HG03039 (cell line): ENCODE results near the gene SRCAP.
"Not testable (repeated sequence)": the region's sequence is repeated elsewhere in the genome, so short reads cannot be mapped to it uniquely, and the experiment has no call there.

ENCODE experiments used
- ATAC-seq: cut with Tn5 transposase; IDR thresholded peaks from one replicate; pipeline ENCODE4 v1.9.1; 2021; ENCODE audit warnings: mild to moderate bottlenecking, moderate library complexity; ENCODE audit not compliant: unreplicated experiment

Gene SRCAP

GRCh38 chr16:30663820-30664219, 35.2 kb upstream of the SRCAP start:
- ATAC-seq, result no peak

- ATAC-seq, result no peak
Measured at GRCh38 chr16:30664616-30665109, 34.3 kb upstream of the SRCAP start.

GRCh38 chr16:30665155-30665829, 33.7 kb upstream of the SRCAP start:
- no peak for ATAC-seq

- no peak for ATAC-seq
Measured at GRCh38 chr16:30665830-30666190, 33.2 kb upstream of the SRCAP start.

GRCh38 chr16:30666681-30667080, 32.3 kb upstream of the SRCAP start:
- no peak for ATAC-seq

- ATAC-seq, result no peak
Measured at GRCh38 chr16:30667361-30667905, 31.5 kb upstream of the SRCAP start.

- ATAC-seq, result no peak
Measured at GRCh38 chr16:30668393-30668792, 30.6 kb upstream of the SRCAP start.

- ATAC-seq, result no peak
Measured at GRCh38 chr16:30669026-30669902, 29.7 kb upstream of the SRCAP start.

- no peak for ATAC-seq
Measured at GRCh38 chr16:30669903-30670824, 28.8 kb upstream of the SRCAP start.

GRCh38 chr16:30675143-30675542, 23.8 kb upstream of the SRCAP start:
- no peak for ATAC-seq

- no peak for ATAC-seq
Measured at GRCh38 chr16:30677931-30678585, 20.9 kb upstream of the SRCAP start.

- no peak for ATAC-seq
Measured at GRCh38 chr16:30678586-30678970, 20.4 kb upstream of the SRCAP start.

GRCh38 chr16:30680326-30680725, 18.6 kb upstream of the SRCAP start:
- ATAC-seq, result no peak

GRCh38 chr16:30688701-30689100, 10.3 kb upstream of the SRCAP start:
- ATAC-seq, result no peak

- no peak for ATAC-seq
Measured at GRCh38 chr16:30691907-30692306, 7.1 kb upstream of the SRCAP start.

- ATAC-seq, result no peak
Measured at GRCh38 chr16:30692396-30693064, 6.4 kb upstream of the SRCAP start.

- no peak for ATAC-seq
Measured at GRCh38 chr16:30694926-30695693, 3.9 kb upstream of the SRCAP start.

GRCh38 chr16:30696646-30697045, 2.3 kb upstream of the SRCAP start:
- not testable (repeated sequence) for ATAC-seq
